HG03045 (cell line): ENCODE data around the gene PHF5A.

ENCODE experiments used
- ATAC-seq: cut with Tn5 transposase; IDR thresholded peaks from one replicate; pipeline ENCODE4 v1.9.1; 2021; ENCODE audit warnings: mild to moderate bottlenecking, moderate library complexity; ENCODE audit not compliant: unreplicated experiment

Gene PHF5A

GRCh38 chr22:41468381-41469217, at the start of gene PHF5A, which contains the start of gene ACO2:
Gene PHF5A, minus strand, starts transcription at chr22:41468692. Its CDS starts 39 bp downstream, at chr22:41468653.
Gene ACO2, plus strand, starts transcription at chr22:41469117. Its CDS starts 30 bp downstream, at chr22:41469147.
- ATAC-seq: peak; percentile 85

GRCh38 chr22:41518048-41518347, 49.5 kb upstream of the PHF5A start:
- no peak for ATAC-seq

- ATAC-seq: no peak
These were observed 48.9 kb upstream of the PHF5A start for GRCh38 chr22:41517172-41518047.

GRCh38 chr22:41516462-41516861, 48.0 kb upstream of the PHF5A start:
- no peak for ATAC-seq

- no peak for ATAC-seq
These were observed 44.9 kb upstream of the PHF5A start for GRCh38 chr22:41513391-41513790.

- no peak for ATAC-seq
These were observed 44.1 kb upstream of the PHF5A start for GRCh38 chr22:41512421-41513194.

GRCh38 chr22:41511521-41511968, 43.1 kb upstream of the PHF5A start:
- ATAC-seq: no peak

GRCh38 chr22:41508770-41509170, 40.3 kb upstream of the PHF5A start:
- no peak for ATAC-seq

GRCh38 chr22:41507330-41508063, 39.0 kb upstream of the PHF5A start:
- ATAC-seq: no peak

- ATAC-seq: no peak
These were observed 37.2 kb upstream of the PHF5A start for GRCh38 chr22:41505511-41506220.

- no peak for ATAC-seq
These were observed 36.3 kb upstream of the PHF5A start for GRCh38 chr22:41504816-41505215.

GRCh38 chr22:41504397-41504796, 35.9 kb upstream of the PHF5A start:
- ATAC-seq: no peak

GRCh38 chr22:41501209-41501608, 32.7 kb upstream of the PHF5A start:
- no peak for ATAC-seq

GRCh38 chr22:41500303-41500702, 31.8 kb upstream of the PHF5A start:
- no peak for ATAC-seq

GRCh38 chr22:41499624-41500280, 31.3 kb upstream of the PHF5A start:
- no peak for ATAC-seq

- ATAC-seq: no peak
These were observed 29.9 kb upstream of the PHF5A start for GRCh38 chr22:41498303-41498835.

GRCh38 chr22:41491374-41492100, 23.0 kb upstream of the PHF5A start:
- no peak for ATAC-seq
